ENCODE results near the gene SLC22A5.
"Not testable (repeated sequence)": the region's sequence is repeated elsewhere in the genome, so short reads cannot be mapped to it uniquely, and the experiment has no call there.

SLC22A5 gene

DNA sequence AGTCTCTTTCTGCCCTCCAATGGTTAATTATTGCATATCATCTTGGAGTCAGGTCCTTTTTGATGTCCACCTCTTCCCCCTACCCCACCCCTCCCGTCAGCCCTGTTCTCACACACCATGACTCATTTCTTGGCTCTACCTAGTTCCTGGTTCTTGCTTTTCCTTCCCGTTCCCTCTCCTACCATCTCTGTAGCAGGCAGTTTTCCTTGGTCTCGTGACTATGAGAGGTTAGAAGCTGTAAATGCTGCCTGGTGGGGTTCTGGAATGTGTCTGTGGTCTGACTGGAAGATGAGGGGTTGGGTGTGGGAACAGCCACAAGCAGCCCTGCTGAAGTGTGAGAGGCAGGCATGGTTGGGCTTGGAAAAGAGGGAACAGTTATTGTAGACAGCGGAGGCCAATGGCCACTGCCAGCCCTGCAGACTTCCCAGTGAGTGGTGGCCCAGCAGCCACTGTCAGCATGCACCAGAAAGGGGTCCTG lies 18.2 kb downstream of the SLC22A5 start:
- no peak for DNase-seq (ENCODE audit: low read depth in 2 of 2, low spot score in 1 of 2)

GRCh38 chr5:132388244-132389050 lies 18.9 kb downstream of the SLC22A5 start:
- no peak for DNase-seq (ENCODE audit: low read depth in 2 of 2, low spot score in 1 of 2)

DNA sequence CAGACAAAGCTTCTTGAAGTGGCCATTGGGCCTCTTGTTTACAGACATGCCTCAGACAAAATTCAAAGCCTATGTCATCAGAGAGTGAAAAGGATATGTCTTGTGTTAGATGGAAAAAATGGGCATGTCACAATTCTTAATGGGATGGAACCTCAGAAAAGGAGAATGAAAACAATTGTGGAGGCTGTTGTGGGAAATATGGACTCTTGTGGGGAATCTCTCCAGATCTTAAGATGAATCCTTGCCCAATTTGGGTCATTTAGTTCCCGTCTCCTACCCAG lies 19.5 kb downstream of the SLC22A5 start:
- no peak for DNase-seq (ENCODE audit: low read depth in 2 of 2, low spot score in 1 of 2)

DNA sequence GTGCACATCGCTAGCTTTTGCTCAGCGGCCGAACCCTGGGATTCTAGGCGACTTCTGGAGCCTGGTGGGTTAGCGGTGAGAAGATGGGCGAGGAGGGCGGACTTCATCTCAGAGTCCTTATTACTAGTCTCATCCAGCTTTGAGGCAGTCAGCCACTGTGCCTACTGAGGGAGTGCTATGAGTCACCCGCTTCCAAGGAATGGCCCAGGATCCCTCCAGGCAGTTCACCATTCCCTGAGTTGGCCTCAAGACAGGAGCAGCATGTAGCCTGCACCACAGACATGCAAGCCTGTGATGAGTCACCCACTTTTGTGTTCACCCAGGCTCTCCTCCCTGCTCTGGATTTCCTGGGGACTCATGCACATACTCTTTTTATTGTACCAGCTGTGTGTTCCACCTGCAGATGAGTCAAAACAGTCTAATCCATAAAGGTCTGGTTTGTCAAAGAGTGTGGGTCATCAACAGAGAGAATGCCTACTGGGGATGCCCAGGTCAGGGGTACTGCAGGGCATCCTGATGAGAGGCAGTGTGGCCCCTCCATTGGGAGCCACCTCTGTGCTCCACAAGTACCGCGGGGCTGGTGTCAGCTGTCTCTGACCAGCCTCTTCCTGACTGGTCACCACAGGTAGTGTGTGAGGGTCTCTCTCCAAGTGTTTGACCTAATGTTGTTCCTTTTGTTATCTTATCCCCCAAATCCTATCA lies 20.2 kb downstream of the SLC22A5 start:
- DNase-seq (ENCODE audit: low read depth in 2 of 2, low spot score in 1 of 2) = no peak

- DNase-seq (ENCODE audit: low read depth in 2 of 2, low spot score in 1 of 2) = no peak
Measured at GRCh38 chr5:132391247-132391646, 21.7 kb downstream of the SLC22A5 start.

GRCh38 chr5:132391870-132392269 lies 22.4 kb downstream of the SLC22A5 start:
- no peak for DNase-seq (ENCODE audit: low read depth in 2 of 2, low spot score in 1 of 2)

DNA sequence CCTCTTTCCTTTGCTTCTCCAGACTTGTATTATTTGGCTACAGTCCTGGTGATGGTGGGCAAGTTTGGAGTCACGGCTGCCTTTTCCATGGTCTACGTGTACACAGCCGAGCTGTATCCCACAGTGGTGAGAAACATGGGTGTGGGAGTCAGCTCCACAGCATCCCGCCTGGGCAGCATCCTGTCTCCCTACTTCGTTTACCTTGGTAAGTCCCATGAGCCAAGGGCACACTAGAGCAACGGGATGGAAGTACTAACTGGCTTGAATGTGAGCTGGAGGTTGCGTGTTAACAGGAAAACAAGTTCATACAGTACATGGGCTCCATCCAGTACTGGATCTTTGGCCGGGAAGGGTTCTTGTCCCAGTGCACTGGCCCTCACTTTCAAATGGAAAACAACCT lies 22.9 kb downstream of the SLC22A5 start:
- no peak for DNase-seq (ENCODE audit: low read depth in 2 of 2, low spot score in 1 of 2)

GRCh38 chr5:132392978-132393825 lies 23.7 kb downstream of the SLC22A5 start:
- no peak for DNase-seq (ENCODE audit: low read depth in 2 of 2, low spot score in 1 of 2)

GRCh38 chr5:132394667-132395259 lies 25.3 kb downstream of the SLC22A5 start:
- no peak for DNase-seq (ENCODE audit: low read depth in 2 of 2, low spot score in 1 of 2)

- DNase-seq (ENCODE audit: low read depth in 2 of 2, low spot score in 1 of 2) = no peak
Measured at GRCh38 chr5:132396589-132397031, 27.1 kb downstream of the SLC22A5 start.

DNA sequence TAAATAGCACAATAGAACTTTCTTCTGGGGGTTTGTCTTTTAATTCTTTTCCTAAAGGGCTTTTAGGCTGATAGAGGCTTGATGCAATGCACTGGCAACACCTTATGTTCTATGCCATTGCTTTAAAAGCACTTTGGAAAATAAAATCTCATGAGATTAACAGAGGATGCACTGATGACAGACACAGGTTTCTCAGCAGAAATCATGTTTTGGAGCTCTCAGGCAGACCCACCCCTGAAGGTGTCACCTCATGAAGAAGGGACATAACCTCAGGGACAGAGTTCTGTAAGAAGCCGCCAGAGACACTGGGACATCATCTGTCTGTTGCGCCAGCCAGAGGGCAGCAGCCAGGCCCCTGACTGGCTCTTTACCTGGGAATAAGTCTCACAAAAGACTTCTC lies 27.7 kb downstream of the SLC22A5 start:
- DNase-seq (ENCODE audit: low read depth in 2 of 2, low spot score in 1 of 2) = no peak

GRCh38 chr5:132397936-132398675 lies 28.6 kb downstream of the SLC22A5 start:
- DNase-seq (ENCODE audit: low read depth in 2 of 2, low spot score in 1 of 2) = not testable (repeated sequence)

DNA sequence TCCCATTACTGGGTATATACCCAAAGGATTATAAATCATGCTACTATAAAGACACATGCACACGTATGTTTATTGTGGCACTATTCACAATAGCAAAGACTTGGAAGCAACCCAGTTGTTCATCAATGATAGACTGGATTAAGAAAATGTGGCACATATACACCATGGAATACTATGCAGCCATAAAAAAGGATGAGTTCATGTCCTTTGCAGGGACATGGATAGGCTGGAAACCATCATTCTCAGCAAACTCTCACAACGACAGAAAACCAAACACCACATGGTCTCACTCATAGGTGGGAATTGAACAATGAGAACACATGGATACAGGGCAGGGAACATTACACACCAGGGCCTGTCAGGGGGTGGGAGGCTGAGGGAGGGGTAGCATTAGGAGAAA lies 34.5 kb downstream of the SLC22A5 start:
- not testable (repeated sequence) for DNase-seq (ENCODE audit: low read depth in 2 of 2, low spot score in 1 of 2)

DNA sequence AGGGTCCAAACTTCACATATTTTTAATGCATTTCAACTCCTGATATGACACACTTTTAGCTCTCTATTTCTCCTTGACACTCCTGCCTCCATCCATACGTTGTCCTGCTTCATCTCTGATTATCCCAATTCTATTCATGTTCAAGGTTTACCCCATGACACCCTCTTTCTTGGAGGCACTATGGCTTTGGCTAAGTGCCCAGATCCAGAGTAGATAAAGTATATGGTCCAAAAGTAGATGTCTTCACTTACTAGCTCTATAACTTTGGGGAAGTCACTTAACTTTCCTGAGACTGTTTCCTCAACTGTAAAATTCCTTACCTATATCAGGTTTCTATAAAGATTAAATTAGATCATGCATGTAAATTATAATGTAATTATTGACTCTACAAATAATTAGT lies 36.1 kb downstream of the SLC22A5 start:
- DNase-seq (ENCODE audit: low read depth in 2 of 2, low spot score in 1 of 2) = no peak

DNA sequence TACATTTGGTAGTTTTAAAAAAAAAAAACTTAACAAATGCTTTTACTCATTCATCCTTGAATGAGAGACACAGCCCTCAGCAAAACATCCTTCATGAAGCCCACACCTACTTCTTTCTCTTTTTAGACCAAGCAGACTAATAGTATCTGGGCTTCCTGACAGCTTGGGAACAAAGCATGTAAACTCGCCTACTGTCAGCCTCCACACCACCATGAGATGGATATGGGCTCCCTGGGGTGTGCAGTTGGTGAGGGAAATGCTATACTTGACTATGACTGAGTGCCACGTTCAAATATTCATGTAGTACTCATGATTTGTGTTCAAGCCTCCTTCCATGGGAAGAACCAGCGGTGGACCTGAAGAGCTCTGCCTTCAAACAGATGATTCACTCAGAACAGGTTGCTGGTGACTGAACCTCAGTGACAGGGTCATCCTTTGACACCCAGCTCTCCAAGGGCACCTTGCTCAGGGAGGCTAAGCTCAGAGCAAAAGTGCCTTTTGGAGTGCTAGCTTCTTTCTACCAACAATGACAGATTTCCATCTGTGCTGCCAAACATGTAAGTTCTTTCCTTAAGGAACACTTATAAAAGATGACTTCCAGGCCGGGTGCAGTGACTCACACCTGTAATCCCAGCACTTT lies 36.8 kb downstream of the SLC22A5 start:
- no peak for DNase-seq (ENCODE audit: low read depth in 2 of 2, low spot score in 1 of 2)

- DNase-seq (ENCODE audit: low read depth in 2 of 2, low spot score in 1 of 2) = no peak
Measured at GRCh38 chr5:132407970-132408369, 38.5 kb downstream of the SLC22A5 start.

DNA sequence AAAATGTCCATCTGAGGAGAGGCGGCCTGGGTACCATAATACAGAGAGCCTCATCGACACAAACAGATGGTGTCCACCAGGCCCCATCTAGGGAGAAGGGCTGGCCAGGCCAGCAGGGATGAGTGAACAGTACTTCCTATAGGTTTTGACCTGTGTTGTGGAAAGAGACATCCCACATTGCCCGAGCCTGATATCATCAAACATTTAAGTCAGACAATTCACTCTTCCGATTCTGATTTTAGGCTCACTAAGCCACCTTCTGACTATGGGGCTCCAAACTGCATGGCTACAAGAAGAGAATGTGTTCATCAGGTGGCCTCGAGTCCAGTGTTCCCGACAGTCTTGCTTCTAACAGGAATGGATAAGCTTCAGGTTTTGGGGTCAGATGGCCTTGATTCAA lies 38.9 kb downstream of the SLC22A5 start:
- DNase-seq (ENCODE audit: low read depth in 2 of 2, low spot score in 1 of 2) = no peak

DNA sequence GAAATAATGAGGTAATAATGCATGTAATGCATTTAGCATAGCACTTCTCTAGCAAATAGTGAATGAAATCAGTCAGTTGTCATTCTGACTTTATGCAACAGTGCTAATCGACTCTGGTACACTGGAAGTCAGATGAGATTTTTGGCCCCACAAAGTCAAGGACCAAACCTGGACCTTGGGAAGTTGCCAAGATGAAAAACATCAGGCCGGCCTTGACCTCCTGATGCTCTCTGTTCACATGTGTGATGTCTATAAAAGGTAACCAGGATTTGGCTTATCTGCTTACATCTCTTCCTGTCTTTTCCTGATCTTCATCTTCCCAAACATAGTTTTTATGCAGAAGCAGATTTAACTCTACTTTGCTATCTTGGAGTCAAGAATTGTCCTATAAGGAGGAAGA lies 39.5 kb downstream of the SLC22A5 start:
- DNase-seq (ENCODE audit: low read depth in 2 of 2, low spot score in 1 of 2) = no peak

DNA sequence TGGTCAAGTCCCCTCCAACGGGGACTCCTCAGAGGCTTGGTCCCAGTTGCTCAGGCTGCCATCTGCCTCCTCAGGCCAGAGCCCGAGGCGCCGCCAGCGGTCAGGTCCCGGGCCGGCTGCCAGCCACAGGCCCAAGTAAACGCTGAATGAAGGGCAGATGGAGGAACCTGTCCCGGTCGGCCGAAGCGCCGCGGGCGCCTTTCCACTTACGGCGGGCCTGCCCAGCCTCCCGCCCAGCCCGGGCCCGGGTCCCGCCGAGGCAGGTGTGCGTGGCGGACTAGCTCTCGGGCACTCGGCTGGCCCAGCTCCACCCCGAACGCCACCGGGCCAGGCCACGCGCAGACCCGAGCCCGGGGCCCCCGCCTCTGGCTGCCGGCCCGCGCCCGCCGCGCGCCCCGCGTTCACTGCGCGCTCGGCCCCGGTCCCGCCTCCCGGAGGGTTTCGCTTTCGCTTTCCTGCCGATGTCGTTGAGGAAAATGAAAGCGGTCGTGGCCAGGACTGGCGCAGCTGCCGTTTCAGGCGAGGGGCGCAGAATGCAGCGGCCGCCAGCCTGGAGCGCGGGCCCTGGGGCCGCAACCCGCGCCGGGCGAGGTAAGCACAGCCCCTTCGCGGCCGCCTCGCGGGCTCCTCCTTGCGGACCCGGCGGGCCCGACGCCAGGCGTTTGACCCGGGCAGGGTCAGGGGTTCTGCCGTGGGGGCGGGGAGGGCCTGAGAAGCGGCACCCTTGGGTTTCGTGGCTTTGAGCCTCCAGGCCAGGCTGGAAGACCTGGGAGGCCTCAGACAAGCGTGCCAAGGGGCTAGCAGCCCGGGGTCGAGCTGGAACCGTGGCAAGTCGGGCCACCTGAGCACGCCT lies 41.2 kb downstream of the SLC22A5 start:
- DNase-seq (ENCODE audit: low read depth in 2 of 2, low spot score in 1 of 2) = peak; percentile 72 to 74
